Measurements from ENCODE around the gene SLC2A2. TPM values are rescaled to one million over a fixed set of nuclear protein-coding genes. Genes with fewer than 3 reads are reported as not detected.

SLC2A2 gene
- total RNA-seq, 4 donors from 2014 or later, result not detected

DNA sequence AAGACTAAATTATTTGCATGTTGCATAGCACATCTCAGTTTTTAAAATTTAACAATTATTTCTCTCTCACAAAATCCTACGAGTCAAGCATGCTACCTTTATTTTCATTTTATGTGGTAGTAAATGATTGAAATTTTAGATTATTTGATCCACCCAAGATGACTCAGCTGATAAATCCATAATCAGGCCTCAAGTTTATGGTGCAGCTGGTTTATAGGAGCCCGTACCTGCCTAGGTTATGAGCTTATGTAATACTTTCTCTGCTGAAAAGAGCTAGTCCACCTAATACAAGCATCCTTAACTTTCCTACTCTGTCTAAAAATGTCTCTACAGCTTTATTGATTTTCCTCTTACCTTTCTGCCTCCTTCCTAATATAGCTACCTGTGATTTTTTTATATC is 41.2 kb downstream of the SLC2A2 start:
- no peak overlapping the region for H3K27ac ChIP-seq
- DNase-seq, result no peak
- WGBS, 2 donors, result 89% methylated on average over 2 of the region's 2 CpGs
- no peaks in the 10 kb centered on the region for H3K9me3 ChIP-seq
- no peaks in the 10 kb centered on the region for H3K36me3 ChIP-seq
- H3K27me3 ChIP-seq, result no peaks in the 10 kb centered on the region
- H3K4me1 ChIP-seq, result no peaks in the 10 kb centered on the region
- H3K4me3 ChIP-seq, result no peak overlapping the region
- intact Hi-C loops (cut with DNase I), result no loop called here
- no peak for TF ChIP-seq POLR2A (IDR thresholded peaks at IDR 0.05)
- TF ChIP-seq, protein P1, sequence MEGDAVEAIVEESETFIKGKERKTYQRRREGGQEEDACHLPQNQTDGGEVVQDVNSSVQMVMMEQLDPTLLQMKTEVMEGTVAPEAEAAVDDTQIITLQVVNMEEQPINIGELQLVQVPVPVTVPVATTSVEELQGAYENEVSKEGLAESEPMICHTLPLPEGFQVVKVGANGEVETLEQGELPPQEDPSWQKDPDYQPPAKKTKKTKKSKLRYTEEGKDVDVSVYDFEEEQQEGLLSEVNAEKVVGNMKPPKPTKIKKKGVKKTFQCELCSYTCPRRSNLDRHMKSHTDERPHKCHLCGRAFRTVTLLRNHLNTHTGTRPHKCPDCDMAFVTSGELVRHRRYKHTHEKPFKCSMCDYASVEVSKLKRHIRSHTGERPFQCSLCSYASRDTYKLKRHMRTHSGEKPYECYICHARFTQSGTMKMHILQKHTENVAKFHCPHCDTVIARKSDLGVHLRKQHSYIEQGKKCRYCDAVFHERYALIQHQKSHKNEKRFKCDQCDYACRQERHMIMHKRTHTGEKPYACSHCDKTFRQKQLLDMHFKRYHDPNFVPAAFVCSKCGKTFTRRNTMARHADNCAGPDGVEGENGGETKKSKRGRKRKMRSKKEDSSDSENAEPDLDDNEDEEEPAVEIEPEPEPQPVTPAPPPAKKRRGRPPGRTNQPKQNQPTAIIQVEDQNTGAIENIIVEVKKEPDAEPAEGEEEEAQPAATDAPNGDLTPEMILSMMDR (IDR thresholded peaks at IDR 0.05), result no peak

DNA sequence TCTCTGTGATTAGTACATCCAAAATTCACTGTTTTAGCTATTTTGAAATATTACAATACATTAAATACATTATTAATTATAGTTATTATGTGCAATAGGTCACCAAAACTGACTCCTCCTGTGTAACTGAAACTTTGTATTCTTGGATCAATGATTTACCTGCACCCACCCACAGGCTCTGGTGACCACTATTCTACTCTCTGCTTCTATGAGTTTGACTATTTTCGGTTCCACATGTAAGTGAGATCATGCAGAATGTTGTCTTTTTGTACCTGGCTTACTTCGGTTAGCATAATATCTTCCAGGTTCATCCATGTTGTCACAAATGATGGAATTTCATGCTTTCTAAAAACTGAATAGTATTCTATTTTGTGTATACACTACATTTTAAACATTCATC is 43.8 kb downstream of the SLC2A2 start:
- Histone ChIP-seq H3K36me3 (no peaks in the 10 kb centered on the region), H3K4me3 (no peak overlapping the region), H3K27ac (no peak overlapping the region), H3K9me3 (no peaks in the 10 kb centered on the region), H3K4me1 (no peaks in the 10 kb centered on the region), H3K27me3 (no peaks in the 10 kb centered on the region)
- TF ChIP-seq, protein P1 (IDR thresholded peaks at IDR 0.05), result no peak
- TF ChIP-seq POLR2A (IDR thresholded peaks at IDR 0.05), result no peak
- 76 to 93% methylated on average over 2 of the region's 2 CpGs for WGBS, 2 donors
- intact Hi-C loops (cut with DNase I), result no loop called here
- no peak for DNase-seq

DNA sequence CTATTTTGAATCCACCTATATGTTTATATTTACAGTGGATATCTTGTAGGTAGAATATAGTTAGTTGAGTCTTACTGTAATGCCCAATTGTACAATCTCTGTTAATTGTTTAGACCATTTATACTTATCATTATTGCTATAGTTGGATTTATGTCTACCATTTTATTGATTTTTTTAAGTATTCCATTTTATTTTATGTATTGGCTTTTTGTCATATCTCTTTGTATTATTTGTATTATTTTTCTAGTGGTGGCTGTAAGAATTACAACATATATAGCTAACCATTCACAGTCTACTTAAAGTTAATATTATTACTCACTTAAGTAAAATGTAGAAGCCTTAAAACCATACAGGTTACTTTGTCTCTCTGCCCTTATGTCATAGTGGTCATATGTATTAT is 46.1 kb downstream of the SLC2A2 start:
- TF ChIP-seq, protein P1 (IDR thresholded peaks at IDR 0.05), result no peak
- no peak for TF ChIP-seq POLR2A (IDR thresholded peaks at IDR 0.05)
- no peak for DNase-seq
- Histone ChIP-seq H3K4me1 (no peaks in the 10 kb centered on the region), H3K4me3 (no peak overlapping the region), H3K9me3 (no peaks in the 10 kb centered on the region), H3K27me3 (peaks cover 0 to 4% (median 0%) of the 10 kb centered on the region in 4 donors), H3K27ac (no peak overlapping the region), H3K36me3 (no peaks in the 10 kb centered on the region)
- intact Hi-C loops (cut with DNase I), result no loop called here

DNA sequence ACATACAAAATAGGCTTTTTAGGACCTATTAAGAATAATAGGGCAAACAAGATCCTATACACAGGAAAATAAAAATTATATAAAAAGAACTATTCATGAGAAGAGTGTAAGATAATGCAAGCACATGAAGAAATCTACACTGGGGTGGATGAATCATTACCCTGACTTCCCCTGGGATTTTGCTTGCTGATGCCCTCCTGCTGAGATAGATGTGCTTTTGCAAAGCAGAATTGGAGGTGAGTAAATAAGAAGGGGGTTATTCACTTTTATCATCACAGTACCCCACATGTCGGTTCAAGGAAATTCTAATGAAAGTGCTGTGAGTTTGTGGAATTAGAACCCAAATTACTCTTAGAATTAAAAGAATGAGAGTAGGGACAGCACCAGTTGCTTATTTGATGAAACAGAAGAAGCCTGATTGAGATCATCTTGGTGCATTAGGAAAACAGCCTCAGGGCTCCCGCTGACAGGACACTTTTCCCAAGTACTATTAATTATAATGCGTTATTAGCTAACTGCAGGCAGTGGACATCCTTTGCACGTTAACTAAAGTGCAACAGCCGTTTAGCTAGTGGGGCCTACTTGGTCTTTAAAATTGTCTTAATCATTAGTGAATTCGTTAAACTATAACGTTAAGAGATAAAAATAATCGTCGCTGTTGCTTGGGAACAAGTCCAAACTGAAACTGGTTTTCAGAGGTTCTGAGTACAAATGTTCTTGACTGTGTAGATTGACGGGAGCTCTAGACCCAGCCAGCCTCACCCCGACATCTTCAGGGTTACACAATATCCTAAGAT is 48.4 kb downstream of the SLC2A2 start:
- Histone ChIP-seq H3K27ac (no peak overlapping the region), H3K4me3 (no peak overlapping the region), H3K9me3 (no peaks in the 10 kb centered on the region), H3K4me1 (no peaks in the 10 kb centered on the region), H3K27me3 (peaks cover 0 to 16% (median 0%) of the 10 kb centered on the region in 4 donors), H3K36me3 (no peaks in the 10 kb centered on the region)
- intact Hi-C loops (cut with DNase I), result no loop called here
- no peak for DNase-seq
- WGBS, 2 donors, result 77 to 79% methylated on average over 11 of the region's 11 CpGs
- no peak for TF ChIP-seq POLR2A (IDR thresholded peaks at IDR 0.05)
- TF ChIP-seq, protein P1 (IDR thresholded peaks at IDR 0.05), result no peak

DNA sequence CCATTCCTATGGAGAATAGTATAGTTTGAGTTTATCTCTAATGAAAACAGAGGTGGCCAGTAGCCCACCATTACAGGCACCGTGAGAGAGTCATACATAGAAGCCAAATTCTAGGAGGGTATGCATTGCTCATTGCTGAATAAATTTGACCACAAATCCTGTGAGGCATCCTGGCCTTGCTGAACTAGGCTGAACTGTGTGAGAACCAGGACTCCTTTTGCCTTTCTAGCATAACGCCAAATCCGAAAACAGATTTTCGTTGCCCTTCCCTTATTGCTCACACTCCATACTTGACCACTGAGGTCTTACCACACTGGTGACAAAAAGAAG is 50.4 kb downstream of the SLC2A2 start:
- Histone ChIP-seq H3K4me1 (no peaks in the 10 kb centered on the region), H3K9me3 (no peaks in the 10 kb centered on the region), H3K4me3 (no peak overlapping the region), H3K27ac (no peak overlapping the region), H3K27me3 (peaks cover 0 to 16% (median 0%) of the 10 kb centered on the region in 4 donors), H3K36me3 (no peaks in the 10 kb centered on the region)
- no peak for TF ChIP-seq POLR2A (IDR thresholded peaks at IDR 0.05)
- TF ChIP-seq, protein P1 (IDR thresholded peaks at IDR 0.05), result no peak
- 69 to 88% methylated on average over 4 of the region's 4 CpGs for WGBS, 2 donors
- no peak for DNase-seq
- intact Hi-C loops (cut with DNase I), result no loop called here
